Liver (tissue), 9 donors: Measurements from ENCODE around the gene STAC2. TPM values are rescaled to one million over a fixed set of nuclear protein-coding genes. Genes with fewer than 3 reads are reported as not detected.

Experiments used
- DNase-seq: peaks from one replicate; pipeline ENCODE4 v3.0.0-alpha.2; 2017; ENCODE audit warnings: low spot score
- H3K27ac ChIP-seq, 2 donors: one replicate each; pipeline ENCODE4 v1.7.0; 2013; ENCODE audit warnings: inconsistent platforms in 2 of 2, low read length in 2 of 2, control low read depth in 1 of 2, low read depth in 1 of 2, mild to moderate bottlenecking in 1 of 2
- H3K27me3 ChIP-seq, 4 donors: one replicate each; pipeline versions ENCODE4 v1.6.1 to v1.7.0; 2013; ENCODE audit warnings: low read length in 3 of 4, inconsistent platforms in 1 of 4, mild to moderate bottlenecking in 1 of 4, moderate library complexity in 1 of 4; ENCODE audit not compliant: control insufficient read depth in 4 of 4, insufficient read depth in 4 of 4
- H3K36me3 ChIP-seq, 4 donors: one replicate each; pipeline versions ENCODE4 v1.6.1 to v1.7.0; 2013; ENCODE audit warnings: low read length in 3 of 4, mild to moderate bottlenecking in 3 of 4, low read depth in 1 of 4, moderate library complexity in 1 of 4; ENCODE audit not compliant: control insufficient read depth in 4 of 4, insufficient read depth in 3 of 4
- H3K4me1 ChIP-seq, 4 donors: one replicate each; pipeline versions ENCODE4 v1.6.1 to v1.7.0; 2013; ENCODE audit warnings: low read length in 3 of 4, mild to moderate bottlenecking in 3 of 4, moderate library complexity in 1 of 4; ENCODE audit not compliant: control insufficient read depth in 4 of 4, insufficient read depth in 4 of 4
- H3K4me3 ChIP-seq, 3 donors: one replicate each; pipeline versions ENCODE4 v1.6.1 to v1.7.0; 2013; ENCODE audit warnings: low read length in 3 of 3, control low read depth in 1 of 3, low read depth in 1 of 3, mild to moderate bottlenecking in 1 of 3
- H3K9ac ChIP-seq, 2 donors: one replicate each; pipeline ENCODE4 v1.7.0; 2013; ENCODE audit warnings: low read length in 2 of 2, mild to moderate bottlenecking in 2 of 2, moderate library complexity in 2 of 2, control low read depth in 1 of 2, low read depth in 1 of 2
- H3K9me3 ChIP-seq, 4 donors: one replicate each; pipeline versions ENCODE4 v1.6.1 to v1.7.0; 2013; ENCODE audit warnings: low read length in 3 of 4; ENCODE audit not compliant: control insufficient read depth in 4 of 4
- ATF3 ChIP-seq: IDR thresholded peaks from 2 replicates; pipeline ENCODE4 v1.6.1; 2016; ENCODE audit warnings: antibody characterized with exemption
- FOXA1 ChIP-seq: IDR thresholded peaks from 2 replicates; pipeline ENCODE4 v1.6.1; 2016; ENCODE audit warnings: antibody characterized with exemption
- FOXA2 ChIP-seq: IDR thresholded peaks from 2 replicates; pipeline ENCODE4 v1.6.1; 2016; ENCODE audit warnings: antibody characterized with exemption
- HNF4A ChIP-seq, 2 donors: conservative IDR thresholded peaks; 2 replicates each; pipeline ENCODE4 v1.6.1; 2016; ENCODE audit warnings: antibody characterized with exemption in 2 of 2, mild to moderate bottlenecking in 2 of 2
- HNF4G ChIP-seq: IDR thresholded peaks from 2 replicates; pipeline ENCODE4 v1.6.1; 2016; ENCODE audit warnings: antibody characterized with exemption
- JUND ChIP-seq, 2 donors: IDR thresholded peaks; 2 replicates each; pipeline ENCODE4 v1.6.1; 2016; ENCODE audit warnings: antibody characterized with exemption in 2 of 2
- MAX ChIP-seq: IDR thresholded peaks from 2 replicates; pipeline ENCODE4 v1.6.1; 2016; ENCODE audit warnings: antibody characterized with exemption
- NR2F2 ChIP-seq: IDR thresholded peaks from 2 replicates; pipeline ENCODE4 v1.6.1; 2016; ENCODE audit warnings: antibody characterized with exemption
- RAD21 ChIP-seq, 2 donors: IDR thresholded peaks; 2 replicates each; pipeline ENCODE4 v1.6.1; 2016; ENCODE audit warnings: antibody characterized with exemption in 2 of 2, mild to moderate bottlenecking in 2 of 2
- REST ChIP-seq: IDR thresholded peaks from 2 replicates; pipeline ENCODE4 v1.6.1; 2016; ENCODE audit warnings: antibody characterized with exemption, mild to moderate bottlenecking
- RXRA ChIP-seq, 2 donors: IDR thresholded peaks; 2 replicates each; pipeline ENCODE4 v1.6.1; 2017 to 2018; ENCODE audit warnings: antibody characterized with exemption in 2 of 2, mild to moderate bottlenecking in 1 of 2
- SP1 ChIP-seq: IDR thresholded peaks from 2 replicates; pipeline ENCODE4 v1.6.1; 2018; ENCODE audit warnings: antibody characterized with exemption, mild to moderate bottlenecking
- TAF1 ChIP-seq: conservative IDR thresholded peaks from 2 replicates; pipeline ENCODE4 v1.6.1; 2016; ENCODE audit warnings: antibody characterized with exemption, mild to moderate bottlenecking
- YY1 ChIP-seq: IDR thresholded peaks from 2 replicates; pipeline ENCODE4 v1.6.1; 2016; ENCODE audit warnings: antibody characterized with exemption, mild to moderate bottlenecking
- WGBS: extraction: QIAGEN DNeasy Blood & Tissue Kit; methylation state at CpG from one replicate; pipeline ENCODE4 v1.1.7; 2013; 5-methylcytosine and 5-hydroxymethylcytosine counted together
- polyA plus RNA-seq, 2 donors: library from polyadenylated mRNA; stranded (reverse) in 1 of 2; unstranded in 1 of 2; fragments of 200-250 nt in 1 of 2; fragments of >200 nt in 1 of 2; fragmentation: Nextera tagmentation in 1 of 2; extraction: Ambion mirVana in 1 of 2; gene quantifications; one replicate each; pipeline versions ENCODE4 v1.2.1 to v1.2.3, GENCODE V29; 2013 to 2015
- total RNA-seq, 2 donors: library from RNA; depleted of rRNA; stranded (reverse); fragments of >200 nt; gene quantifications; one replicate each; pipeline ENCODE4 v1.2.3, GENCODE V29; 2014
- TF ChIP-seq, protein P1 (sequence below): IDR thresholded peaks from 2 replicates; pipeline ENCODE4 v1.6.1; 2016; ENCODE audit warnings: antibody characterized with exemption
- TF ChIP-seq, protein P2 (sequence below): fragments of 150-350 bp; IDR thresholded peaks from 2 replicates; pipeline ENCODE4 v1.5.1; 2017; ENCODE audit warnings: improper control_type of control experiment, low read depth, low read length; ENCODE audit not compliant: missing input control
- donor health status: healthy.
- donor health status: healthy.
- donor health status: healthy.
- donor health status: healthy.
- donor health status: healthy.

STAC2 gene
- total and polyA plus RNA-seq, 4 donors = not detected

DNA sequence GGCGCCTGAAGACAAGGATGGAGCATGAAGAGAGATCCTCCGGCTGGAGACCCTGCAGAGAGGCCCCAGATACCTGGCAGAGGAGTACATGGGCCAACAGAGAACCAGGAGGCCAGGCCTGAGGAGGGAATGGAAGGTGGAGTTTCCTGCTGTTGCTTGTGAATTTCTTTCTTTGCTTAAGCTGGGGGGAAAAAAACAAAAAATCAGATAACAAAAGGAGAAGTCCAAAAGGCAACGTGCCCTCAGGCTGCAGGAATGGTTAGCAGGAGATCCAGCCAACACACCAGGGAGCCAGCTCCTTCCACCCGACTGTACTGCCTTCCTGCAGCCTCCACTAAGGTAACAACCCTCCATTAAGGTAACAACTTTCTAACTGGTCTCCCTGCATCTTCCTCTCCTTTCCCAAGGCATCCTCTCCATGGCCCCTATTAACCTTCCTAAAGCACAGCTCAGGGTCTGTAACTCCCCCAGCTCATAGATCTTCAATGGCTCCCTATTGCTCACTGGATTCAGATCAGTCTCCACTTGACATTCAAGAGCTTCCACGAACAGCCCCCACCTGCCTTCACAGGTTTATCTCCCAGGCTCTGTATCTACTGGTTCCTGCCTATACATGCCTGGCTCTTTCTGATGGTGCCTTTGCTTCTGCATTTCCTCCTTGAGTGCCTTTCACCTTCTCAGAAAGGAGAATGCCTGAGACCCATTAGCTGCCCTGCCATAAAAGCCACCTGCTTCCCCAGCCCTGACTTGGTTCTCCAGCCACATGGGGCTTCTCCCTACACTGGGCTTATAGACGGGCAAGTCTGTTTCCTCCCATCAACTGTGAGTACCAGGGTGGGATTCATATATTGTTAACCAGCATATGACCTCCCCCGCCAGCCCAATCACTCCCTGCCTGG, 59.1 kb downstream of the STAC2 start:
- peaks cover 5 to 9% (median 6%) of the 10 kb centered on the region in 4 donors for H3K4me1 ChIP-seq
- H3K27ac ChIP-seq = no peak overlapping the region
- no peak overlapping the region for H3K9ac ChIP-seq
- H3K36me3 ChIP-seq = no peaks in the 10 kb centered on the region
- TF ChIP-seq TAF1 (no peak), ATF3 (no peak), NR2F2 (no peak), HNF4A (conservative IDR thresholded peaks at IDR 0.05) (no peak), RAD21 (IDR thresholded peaks at IDR 0.05) (no peak), JUND (IDR thresholded peaks at IDR 0.05) (no peak), YY1 (no peak), FOXA2 (no peak), SP1 (no peak), MAX (no peak), HNF4G (no peak), FOXA1 (no peak), RXRA (IDR thresholded peaks at IDR 0.05) (no peak), REST (no peak)
- TF ChIP-seq, protein P1, sequence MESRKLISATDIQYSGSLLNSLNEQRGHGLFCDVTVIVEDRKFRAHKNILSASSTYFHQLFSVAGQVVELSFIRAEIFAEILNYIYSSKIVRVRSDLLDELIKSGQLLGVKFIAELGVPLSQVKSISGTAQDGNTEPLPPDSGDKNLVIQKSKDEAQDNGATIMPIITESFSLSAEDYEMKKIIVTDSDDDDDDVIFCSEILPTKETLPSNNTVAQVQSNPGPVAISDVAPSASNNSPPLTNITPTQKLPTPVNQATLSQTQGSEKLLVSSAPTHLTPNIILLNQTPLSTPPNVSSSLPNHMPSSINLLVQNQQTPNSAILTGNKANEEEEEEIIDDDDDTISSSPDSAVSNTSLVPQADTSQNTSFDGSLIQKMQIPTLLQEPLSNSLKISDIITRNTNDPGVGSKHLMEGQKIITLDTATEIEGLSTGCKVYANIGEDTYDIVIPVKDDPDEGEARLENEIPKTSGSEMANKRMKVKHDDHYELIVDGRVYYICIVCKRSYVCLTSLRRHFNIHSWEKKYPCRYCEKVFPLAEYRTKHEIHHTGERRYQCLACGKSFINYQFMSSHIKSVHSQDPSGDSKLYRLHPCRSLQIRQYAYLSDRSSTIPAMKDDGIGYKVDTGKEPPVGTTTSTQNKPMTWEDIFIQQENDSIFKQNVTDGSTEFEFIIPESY = no peak
- TF ChIP-seq, protein P2, sequence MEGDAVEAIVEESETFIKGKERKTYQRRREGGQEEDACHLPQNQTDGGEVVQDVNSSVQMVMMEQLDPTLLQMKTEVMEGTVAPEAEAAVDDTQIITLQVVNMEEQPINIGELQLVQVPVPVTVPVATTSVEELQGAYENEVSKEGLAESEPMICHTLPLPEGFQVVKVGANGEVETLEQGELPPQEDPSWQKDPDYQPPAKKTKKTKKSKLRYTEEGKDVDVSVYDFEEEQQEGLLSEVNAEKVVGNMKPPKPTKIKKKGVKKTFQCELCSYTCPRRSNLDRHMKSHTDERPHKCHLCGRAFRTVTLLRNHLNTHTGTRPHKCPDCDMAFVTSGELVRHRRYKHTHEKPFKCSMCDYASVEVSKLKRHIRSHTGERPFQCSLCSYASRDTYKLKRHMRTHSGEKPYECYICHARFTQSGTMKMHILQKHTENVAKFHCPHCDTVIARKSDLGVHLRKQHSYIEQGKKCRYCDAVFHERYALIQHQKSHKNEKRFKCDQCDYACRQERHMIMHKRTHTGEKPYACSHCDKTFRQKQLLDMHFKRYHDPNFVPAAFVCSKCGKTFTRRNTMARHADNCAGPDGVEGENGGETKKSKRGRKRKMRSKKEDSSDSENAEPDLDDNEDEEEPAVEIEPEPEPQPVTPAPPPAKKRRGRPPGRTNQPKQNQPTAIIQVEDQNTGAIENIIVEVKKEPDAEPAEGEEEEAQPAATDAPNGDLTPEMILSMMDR = no peak
- peaks cover 0 to 3% (median 1%) of the 10 kb centered on the region in 4 donors for H3K27me3 ChIP-seq
- 67% methylated on average over 7 of the region's 7 CpGs for WGBS
- DNase-seq = no peak
- no peaks in the 10 kb centered on the region for H3K9me3 ChIP-seq
- no peak overlapping the region for H3K4me3 ChIP-seq
